Muscle of leg (tissue), 11 donors: Measurements from ENCODE around the gene CFAP299. TPM values are rescaled to one million over a fixed set of nuclear protein-coding genes. Genes with fewer than 3 reads are reported as not detected.
"Not testable (repeated sequence)": the region's sequence is repeated elsewhere in the genome, so short reads cannot be mapped to it uniquely, and the experiment has no call there.

ENCODE experiments used
- DNase-seq: peaks from one replicate; pipeline ENCODE4 v3.0.0; 2013
- H3K27ac ChIP-seq: one replicate; pipeline ENCODE4 v1.5.1; 2013; ENCODE audit warnings: mild to moderate bottlenecking, low read length, control low read depth
- H3K27me3 ChIP-seq: one replicate; pipeline ENCODE4 v1.6.1; 2013; ENCODE audit warnings: low read length; ENCODE audit not compliant: control insufficient read depth, insufficient read depth
- H3K36me3 ChIP-seq: one replicate; pipeline ENCODE4 v1.6.1; 2013; ENCODE audit warnings: low read length; ENCODE audit not compliant: control insufficient read depth, insufficient read depth
- H3K4me1 ChIP-seq: one replicate; pipeline ENCODE4 v1.6.1; 2013; ENCODE audit warnings: low read length; ENCODE audit not compliant: control insufficient read depth, insufficient read depth
- H3K4me3 ChIP-seq: one replicate; pipeline ENCODE4 v1.5.1; 2013; ENCODE audit warnings: low read length, control low read depth
- H3K9me3 ChIP-seq: replicated peaks from 2 replicates; pipeline ENCODE4 v1.6.1; 2013; ENCODE audit warnings: low read depth, low read length; ENCODE audit not compliant: control insufficient read depth
- WGBS: methylation state at CpG from one replicate; pipeline ENCODE4 v1.1.5; 2013; ENCODE audit warnings: missing lambda C conversion rate; ENCODE audit not compliant: insufficient coverage; 5-methylcytosine and 5-hydroxymethylcytosine counted together
- polyA plus RNA-seq, 8 donors: library from polyadenylated mRNA; unstranded; fragments of 120-200 nt; gene quantifications; one replicate each; pipeline versions ENCODE4 v1.2.1 to v1.2.3, GENCODE V29; 2013; ENCODE audit warnings: inconsistent platforms in 1 of 8, low replicate concordance in 1 of 8; ENCODE audit not compliant: insufficient read length in 8 of 8, insufficient read depth in 1 of 8
- total RNA-seq: library from RNA; stranded (reverse); fragments of 120-200 nt; gene quantifications from one replicate; pipeline ENCODE4 v1.2.4, GENCODE V29; 2013

Gene CFAP299
- total and polyA plus RNA-seq, 9 donors: 0.09 to 0.53 (median 0.35) TPM; not detected in 5

DNA sequence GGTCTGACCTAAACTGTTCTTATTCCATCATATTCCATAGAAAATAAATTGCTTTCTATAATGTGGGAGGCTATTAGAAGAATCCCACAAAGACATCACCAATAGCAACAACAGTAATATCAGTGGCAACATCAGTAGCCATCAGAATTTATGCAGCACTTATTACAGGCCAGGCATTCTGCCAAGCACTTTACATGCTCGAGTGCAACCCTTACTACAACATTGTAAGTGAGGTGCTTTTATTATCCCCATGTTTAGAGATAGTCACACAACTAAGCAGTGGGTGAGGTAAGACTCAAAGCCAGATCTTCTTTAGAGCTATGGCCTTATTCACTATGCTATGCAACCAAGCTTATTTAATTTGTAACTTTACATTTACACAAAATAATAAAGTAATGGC, 377.9 kb downstream of the CFAP299 start:
- no peaks in the 10 kb centered on the region for H3K36me3 ChIP-seq
- no peak for DNase-seq
- no CpG with 5 or more reads among the region's 1 CpG for WGBS

GRCh38 chr4:80717204-80717603, 381.7 kb downstream of the CFAP299 start:
- DNase-seq: peak; percentile 47
- WGBS: no CpG with 5 or more reads among the region's 2 CpGs
- H3K36me3 ChIP-seq: no peaks in the 10 kb centered on the region
- no peaks in the 10 kb centered on the region for H3K27me3 ChIP-seq
- H3K9me3 ChIP-seq: peaks cover 9% of the 10 kb centered on the region
- no peak overlapping the region for H3K27ac ChIP-seq
- H3K4me1 ChIP-seq: no peaks in the 10 kb centered on the region
- H3K4me3 ChIP-seq: no peak overlapping the region

More for the DNA sequence above, 377.9 kb downstream of the CFAP299 start:
- Histone ChIP-seq H3K9me3 (no peaks in the 10 kb centered on the region), H3K4me1 (no peaks in the 10 kb centered on the region), H3K27ac (no peak overlapping the region), H3K4me3 (no peak overlapping the region), H3K27me3 (no peaks in the 10 kb centered on the region)

GRCh38 chr4:80726471-80726870, 390.9 kb downstream of the CFAP299 start:
- H3K4me3 ChIP-seq: no peak overlapping the region
- H3K27me3 ChIP-seq: no peaks in the 10 kb centered on the region
- peak; percentile 79 for DNase-seq
- no peaks in the 10 kb centered on the region for H3K4me1 ChIP-seq
- H3K27ac ChIP-seq: no peak overlapping the region
- no CpG with 5 or more reads among the region's 1 CpG for WGBS
- peaks cover under 1% of the 10 kb centered on the region for H3K9me3 ChIP-seq
- H3K36me3 ChIP-seq: no peaks in the 10 kb centered on the region

DNA sequence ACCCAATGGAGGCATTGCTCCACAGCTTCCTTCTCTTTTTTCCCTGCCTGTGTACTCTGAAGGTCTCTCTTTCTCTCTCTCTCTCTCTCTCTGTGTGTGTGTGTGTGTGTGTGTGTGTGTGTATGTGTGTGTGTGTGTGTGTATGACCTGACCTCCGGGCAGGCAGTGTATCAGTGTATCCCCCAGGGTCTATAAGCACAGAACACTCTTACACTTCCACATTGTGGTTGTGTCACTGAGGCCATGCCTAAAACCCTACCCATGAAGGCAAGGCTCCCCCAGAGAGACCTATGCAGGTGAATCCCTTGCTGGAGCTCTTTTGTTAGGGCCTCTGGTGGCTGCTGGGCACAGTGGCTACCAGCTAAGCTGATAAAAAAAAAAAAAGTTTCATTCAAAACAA, 394.6 kb downstream of the CFAP299 start:
- no peak for DNase-seq
- Histone ChIP-seq H3K4me3 (no peak overlapping the region), H3K27me3 (no peaks in the 10 kb centered on the region), H3K36me3 (no peaks in the 10 kb centered on the region), H3K4me1 (no peaks in the 10 kb centered on the region), H3K27ac (no peak overlapping the region), H3K9me3 (peaks cover 5% of the 10 kb centered on the region)
- no CpG with 5 or more reads among the region's 1 CpG for WGBS

DNA sequence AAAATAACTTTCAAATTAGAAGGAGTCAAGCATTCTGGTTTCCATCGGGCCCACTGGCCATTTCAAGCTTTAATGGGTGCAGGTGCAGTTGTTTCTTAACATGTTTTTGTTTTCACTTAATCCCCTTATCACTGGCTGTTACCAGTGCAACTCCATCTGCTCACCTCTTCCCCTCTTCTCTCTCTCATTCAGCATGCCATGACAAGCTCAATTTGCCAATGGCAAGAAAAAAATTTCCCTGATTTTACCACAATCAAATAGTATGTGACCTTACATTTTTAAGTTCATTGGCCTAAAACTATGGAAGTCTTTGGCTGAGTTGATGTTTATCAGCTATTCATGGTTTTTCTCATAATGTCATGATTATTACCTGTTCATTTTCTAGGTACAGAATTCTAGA, 395.9 kb downstream of the CFAP299 start:
- no peaks in the 10 kb centered on the region for H3K27me3 ChIP-seq
- peaks cover 5% of the 10 kb centered on the region for H3K9me3 ChIP-seq
- H3K4me3 ChIP-seq: no peak overlapping the region
- H3K4me1 ChIP-seq: no peaks in the 10 kb centered on the region
- no peaks in the 10 kb centered on the region for H3K36me3 ChIP-seq
- 20% methylated on average over 1 of the region's 1 CpG for WGBS
- no peak for DNase-seq
- no peak overlapping the region for H3K27ac ChIP-seq

GRCh38 chr4:80732010-80732409, 396.5 kb downstream of the CFAP299 start:
- H3K27ac ChIP-seq: no peak overlapping the region
- no peaks in the 10 kb centered on the region for H3K4me1 ChIP-seq
- H3K27me3 ChIP-seq: no peaks in the 10 kb centered on the region
- no peaks in the 10 kb centered on the region for H3K36me3 ChIP-seq
- DNase-seq: no peak
- no CpG with 5 or more reads among the region's 1 CpG for WGBS
- peaks cover 5% of the 10 kb centered on the region for H3K9me3 ChIP-seq
- H3K4me3 ChIP-seq: no peak overlapping the region

DNA sequence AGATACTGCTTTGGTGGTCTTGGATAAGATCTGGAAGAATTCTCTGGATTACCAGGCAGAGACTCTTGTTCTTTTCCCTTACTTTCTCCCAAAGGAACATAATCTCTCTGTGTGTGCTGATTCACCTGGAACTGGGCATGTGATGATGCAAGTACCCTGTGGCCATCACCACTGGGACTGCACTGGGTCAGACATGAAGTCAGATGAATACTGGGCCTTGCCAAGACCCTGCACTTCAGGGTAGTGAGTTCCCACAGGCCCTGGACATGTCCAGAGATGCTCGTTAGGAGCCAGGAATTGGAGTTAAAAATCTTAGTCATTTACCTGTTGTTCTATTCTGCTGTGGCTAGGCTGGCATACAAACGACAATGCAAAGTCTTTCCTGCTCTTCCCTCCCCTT, 404.8 kb downstream of the CFAP299 start:
- H3K4me3 ChIP-seq: no peak overlapping the region
- H3K4me1 ChIP-seq: no peaks in the 10 kb centered on the region
- no peak for DNase-seq
- H3K27me3 ChIP-seq: no peaks in the 10 kb centered on the region
- peaks cover 8% of the 10 kb centered on the region for H3K9me3 ChIP-seq
- 75% methylated on average over 1 of the region's 2 CpGs for WGBS
- H3K36me3 ChIP-seq: no peaks in the 10 kb centered on the region
- no peak overlapping the region for H3K27ac ChIP-seq

DNA sequence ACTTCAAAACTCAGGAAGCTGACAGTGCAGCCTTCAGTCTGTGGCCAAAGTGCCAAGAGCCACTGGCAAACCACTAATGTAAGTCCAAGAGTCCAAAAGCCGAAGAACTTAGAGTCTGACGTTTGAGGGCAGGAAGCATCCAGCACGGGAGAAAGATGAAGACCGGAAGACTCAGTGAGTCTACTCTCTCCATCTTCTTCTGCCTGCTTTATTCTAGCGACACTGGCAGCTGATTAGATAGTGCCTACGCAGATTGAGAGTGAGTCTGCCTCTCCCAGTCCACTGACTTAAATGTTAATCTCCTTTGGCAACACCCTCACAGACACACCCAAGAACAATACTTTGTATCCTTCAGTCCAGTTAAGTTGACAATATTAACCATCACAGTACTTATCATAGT, 414.0 kb downstream of the CFAP299 start:
- not testable (repeated sequence) for H3K9me3 ChIP-seq, DNase-seq, H3K27ac ChIP-seq, H3K4me1 ChIP-seq, H3K27me3 ChIP-seq, H3K4me3 ChIP-seq, H3K36me3 ChIP-seq
- 79% methylated on average over 5 of the region's 6 CpGs for WGBS

DNA sequence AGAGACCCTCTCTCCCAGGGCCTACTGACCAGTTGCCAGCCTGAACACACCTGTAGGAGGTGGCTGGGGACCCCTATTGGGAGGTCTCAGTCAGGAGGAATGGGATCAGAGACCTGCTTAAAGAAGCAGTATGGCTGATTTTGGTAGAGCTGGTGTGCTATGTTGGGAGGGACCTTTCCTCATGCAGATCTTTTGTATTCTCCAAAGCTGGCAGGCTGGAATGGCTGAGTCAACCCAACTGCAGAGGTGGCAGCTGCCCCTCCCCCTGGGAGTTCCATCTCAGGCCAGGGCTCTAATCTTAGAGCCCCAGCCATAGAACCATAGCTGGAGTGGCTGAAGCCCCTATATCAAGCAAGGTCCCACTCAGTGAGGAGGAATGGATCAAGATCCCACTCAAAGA, 415.7 kb downstream of the CFAP299 start:
- Histone ChIP-seq H3K9me3 (no peaks in the 10 kb centered on the region), H3K4me1 (no peaks in the 10 kb centered on the region), H3K27me3 (no peaks in the 10 kb centered on the region), H3K36me3 (no peaks in the 10 kb centered on the region), H3K27ac (no peak overlapping the region), H3K4me3 (no peak overlapping the region)
- no peak for DNase-seq

DNA sequence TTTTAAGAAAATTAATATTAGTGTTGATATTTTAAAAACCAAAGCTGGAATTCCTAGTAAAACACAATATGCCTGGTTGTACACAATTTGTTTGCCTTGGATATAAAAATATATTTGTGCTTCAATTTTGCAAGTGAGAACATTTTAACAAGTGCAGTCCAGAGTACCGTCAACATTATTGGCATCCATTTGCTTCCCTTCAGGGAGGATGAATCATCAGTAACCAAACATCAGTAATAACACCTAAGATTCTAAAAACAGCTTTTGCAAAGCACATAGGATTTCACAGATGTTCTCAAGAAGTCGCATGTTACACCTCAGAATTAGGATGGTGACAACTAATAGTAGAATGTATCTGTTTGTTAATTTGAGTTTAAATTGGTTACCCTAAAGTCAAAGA, 432.4 kb downstream of the CFAP299 start:
- Histone ChIP-seq H3K4me1 (no peaks in the 10 kb centered on the region), H3K36me3 (no peaks in the 10 kb centered on the region), H3K4me3 (no peak overlapping the region), H3K27ac (no peak overlapping the region), H3K27me3 (no peaks in the 10 kb centered on the region), H3K9me3 (no peaks in the 10 kb centered on the region)
- WGBS: no CpG with 5 or more reads among the region's 2 CpGs
- peak; percentile 51 for DNase-seq

DNA sequence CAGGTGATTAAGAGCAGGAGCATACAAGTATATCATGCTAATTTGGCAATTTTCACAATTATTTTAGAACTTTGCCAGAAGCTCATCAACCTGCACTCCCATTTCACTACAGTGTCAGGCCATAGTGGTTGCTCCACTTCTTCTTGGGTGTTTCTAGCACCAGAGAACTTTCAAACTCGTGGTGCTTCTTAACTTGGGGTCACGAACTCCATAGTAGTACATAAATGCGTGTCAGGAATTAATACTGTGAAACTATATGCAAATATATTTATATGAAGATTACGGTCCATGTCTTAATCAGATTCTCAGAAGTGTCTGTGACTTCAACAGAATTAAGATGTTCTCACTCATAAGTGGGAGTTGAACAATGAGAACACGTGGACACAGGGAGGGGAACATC, 440.6 kb downstream of the CFAP299 start:
- WGBS: no CpG with 5 or more reads among the region's 5 CpGs
- H3K27ac ChIP-seq: no peak overlapping the region
- DNase-seq: no peak
- H3K36me3 ChIP-seq: no peaks in the 10 kb centered on the region
- no peaks in the 10 kb centered on the region for H3K4me1 ChIP-seq
- no peaks in the 10 kb centered on the region for H3K27me3 ChIP-seq
- no peaks in the 10 kb centered on the region for H3K9me3 ChIP-seq
- H3K4me3 ChIP-seq: no peak overlapping the region
